ENCODE results near the gene IL2RG.
A peak's percentile ranks its signal among the peaks of the same experiment; 100 is the strongest.

IL2RG gene

GRCh38 chrX:71111141-71111843 lies at the start of gene IL2RG:
IL2RG (minus strand) TSS chrX:71111577; CDS start chrX:71111539, 38 bp downstream.
- DNase-seq: peak; percentile 76

- DNase-seq: no peak
Observed at GRCh38 chrX:71160475-71160874, 49.1 kb upstream of the IL2RG start.

GRCh38 chrX:71159335-71159734 lies 48.0 kb upstream of the IL2RG start:
- DNase-seq: no peak

- DNase-seq: no peak
Observed at GRCh38 chrX:71158603-71159002, 47.2 kb upstream of the IL2RG start.

GRCh38 chrX:71154641-71155040 lies 43.3 kb upstream of the IL2RG start:
- no peak for DNase-seq

GRCh38 chrX:71154196-71154595 lies 42.8 kb upstream of the IL2RG start:
- DNase-seq: no peak

GRCh38 chrX:71151366-71151765 lies 40.0 kb upstream of the IL2RG start:
- DNase-seq: no peak

- DNase-seq: no peak
Observed at GRCh38 chrX:71148278-71148663, 36.9 kb upstream of the IL2RG start.

GRCh38 chrX:71147496-71148277 lies 36.3 kb upstream of the IL2RG start:
- no peak for DNase-seq

GRCh38 chrX:71144651-71145050 lies 33.3 kb upstream of the IL2RG start, which contains the start of gene NLGN3:
NLGN3 (plus strand) TSS chrX:71144841; CDS start chrX:71147750, 2,909 bp downstream.
- no peak for DNase-seq

- peak; percentile 35 for DNase-seq
Observed at GRCh38 chrX:71143508-71143907, 32.1 kb upstream of the IL2RG start.

GRCh38 chrX:71140440-71140839 lies 29.1 kb upstream of the IL2RG start:
- DNase-seq: no peak

GRCh38 chrX:71131510-71131909 lies 20.1 kb upstream of the IL2RG start:
- DNase-seq: peak; percentile 87

GRCh38 chrX:71128915-71129765 lies 17.8 kb upstream of the IL2RG start:
- DNase-seq: peak; percentile 81

- no peak for DNase-seq
Observed at GRCh38 chrX:71128166-71128833, 16.9 kb upstream of the IL2RG start.

- DNase-seq: peak; percentile 21
Observed at GRCh38 chrX:71118985-71119535, 7.7 kb upstream of the IL2RG start.

- peak; percentile 90 for DNase-seq
Observed at GRCh38 chrX:71118032-71118984, 6.9 kb upstream of the IL2RG start, which contains the start of gene MED12. MED12 (plus strand) TSS chrX:71118596; CDS start chrX:71118755, 159 bp downstream.

GRCh38 chrX:71117358-71117757 lies 6.0 kb upstream of the IL2RG start:
- DNase-seq: no peak

GRCh38 chrX:71111921-71112431 lies 599 bp upstream of the IL2RG start:
- DNase-seq: peak; percentile 18

GRCh38 chrX:71109051-71109450 lies 2.3 kb downstream of the IL2RG start:
- DNase-seq: peak; percentile 29

Data from hematopoietic multipotent progenitor cell treated with erythropoietin and hydrocortisone succinate and interleukin-3 and kit ligand, for 6 days (in vitro differentiated cells).